OCI-M1 (cell line): Measurements from ENCODE around the gene WNT2.
"Not testable (repeated sequence)": the region's sequence is repeated elsewhere in the genome, so short reads cannot be mapped to it uniquely, and the experiment has no call there.

Experiments
- DNase-seq: peaks from one replicate; lab custom pipeline; 2025; lab: John Stamatoyannopoulos, UW

The WNT2 gene

DNA sequence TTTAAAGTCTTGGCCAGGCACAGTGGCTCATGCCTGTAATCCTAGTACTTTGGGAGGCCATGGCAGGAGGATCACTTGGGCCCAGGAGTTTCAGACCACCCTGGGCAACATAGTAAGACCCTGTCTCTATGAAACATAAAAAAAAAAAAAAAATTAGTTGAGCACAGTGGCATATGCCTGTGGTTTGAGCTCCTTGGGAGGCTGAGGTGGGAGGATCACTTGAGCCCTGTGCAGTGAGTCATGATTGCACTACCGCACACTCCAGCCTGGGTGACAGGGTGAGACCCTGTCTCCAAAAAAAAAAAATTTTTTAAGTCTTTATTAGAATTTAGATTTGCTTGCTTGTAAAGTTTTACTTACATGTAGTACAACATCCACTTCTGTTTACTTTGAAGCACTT lies 14.0 kb downstream of the WNT2 start:
- no peak for DNase-seq

- no peak for DNase-seq
These were observed 20.5 kb downstream of the WNT2 start for GRCh38 chr7:117302396-117302795.

DNA sequence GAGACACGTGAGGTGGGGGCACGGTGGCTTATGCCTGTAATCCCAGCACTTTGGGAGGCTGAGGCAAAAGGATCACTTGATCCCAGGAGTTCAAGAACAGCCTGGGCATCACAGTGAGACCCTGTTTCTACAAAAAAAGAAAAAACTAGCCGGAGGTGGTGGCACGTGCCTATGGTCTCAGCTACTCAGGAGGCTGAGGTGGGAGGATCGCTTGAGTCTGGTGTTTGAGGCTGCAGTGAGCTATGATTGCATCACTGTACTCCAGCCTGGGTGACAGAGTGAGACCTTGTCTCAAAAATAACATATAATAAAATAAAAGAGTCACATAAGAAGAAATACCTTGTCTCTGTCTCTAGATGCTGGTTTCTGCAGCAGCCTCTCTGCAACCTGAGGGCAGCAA lies 22.4 kb downstream of the WNT2 start:
- DNase-seq, result not testable (repeated sequence)

- no peak for DNase-seq
These were observed 25.3 kb downstream of the WNT2 start for GRCh38 chr7:117297606-117298005.

DNA sequence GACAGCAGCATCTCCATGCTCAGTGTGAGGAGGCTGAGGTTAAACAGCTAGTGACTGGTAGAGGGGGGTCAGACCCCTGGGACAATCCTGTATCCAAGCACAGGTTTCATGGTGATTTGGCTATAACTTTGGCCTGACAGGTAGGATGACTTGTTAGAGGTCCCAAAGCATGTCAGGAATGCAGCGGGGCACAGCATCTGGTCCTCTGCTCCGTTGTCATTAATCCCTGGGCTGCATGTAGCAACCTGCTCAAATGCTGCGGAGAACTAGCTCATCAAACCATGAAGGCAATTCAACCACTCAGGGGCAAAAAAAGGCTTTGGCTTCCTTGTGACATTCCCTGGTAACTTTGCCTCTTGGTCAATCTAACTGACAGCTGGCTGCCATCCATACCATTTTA lies 26.8 kb downstream of the WNT2 start:
- no peak for DNase-seq

DNA sequence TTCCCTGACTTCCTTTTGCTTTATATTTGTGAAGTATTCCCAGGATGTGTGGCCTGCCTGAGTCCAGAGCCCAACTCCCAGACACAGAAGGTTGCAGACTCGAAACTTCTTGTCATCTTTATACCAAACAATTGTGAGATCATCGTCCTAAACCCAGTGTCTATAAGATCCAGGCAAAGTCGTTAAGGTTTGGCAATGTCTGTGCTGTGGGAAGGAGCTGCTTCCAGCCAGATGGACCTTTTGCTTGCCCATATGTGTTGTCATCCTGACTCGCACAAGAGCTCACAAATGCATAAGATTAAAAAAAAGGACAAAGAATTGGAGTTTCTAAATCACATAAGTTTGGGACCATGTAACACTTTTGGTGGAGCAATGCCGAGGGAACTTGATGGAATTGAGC lies 37.0 kb downstream of the WNT2 start:
- DNase-seq, result no peak

- no peak for DNase-seq
These were observed 38.2 kb downstream of the WNT2 start for GRCh38 chr7:117284692-117285091.

DNA sequence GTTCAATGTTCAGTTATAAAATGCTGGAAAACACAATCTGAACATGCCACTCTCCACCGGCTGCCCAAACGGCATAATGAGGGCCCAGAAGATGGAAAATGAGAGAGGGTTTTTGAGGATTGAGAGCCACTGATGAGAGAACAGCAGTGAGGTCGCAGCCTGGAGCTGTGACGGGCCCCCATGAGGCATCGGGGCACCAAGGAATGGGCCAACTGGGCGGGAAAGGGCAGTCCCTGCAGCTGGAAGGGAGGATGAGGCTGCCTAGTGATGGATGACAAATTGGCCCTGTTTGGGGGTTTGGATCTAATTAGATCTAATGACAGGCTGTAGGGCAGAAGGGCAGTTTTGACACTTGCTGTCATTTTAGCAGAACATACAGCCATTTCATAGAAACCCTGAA lies 39.1 kb downstream of the WNT2 start:
- no peak for DNase-seq

DNA sequence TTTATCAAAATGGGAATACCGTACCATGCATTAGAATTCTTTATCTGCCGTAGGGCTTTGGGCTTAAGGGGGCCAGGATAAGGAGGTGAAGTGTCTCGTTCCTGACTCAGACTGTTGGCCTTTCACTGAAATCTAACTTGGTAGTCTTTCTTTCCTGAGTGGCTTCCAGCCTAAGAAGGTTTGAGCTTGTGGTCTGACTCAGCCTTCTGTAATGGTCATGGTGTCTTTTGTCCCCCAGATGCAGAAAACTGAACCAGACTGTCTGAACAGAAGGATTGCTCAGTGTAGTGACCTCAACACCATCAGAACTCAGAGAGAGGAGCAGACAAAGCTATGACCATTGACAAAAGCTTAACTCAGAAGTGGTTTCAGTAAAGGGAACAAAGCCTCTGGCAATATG lies 39.5 kb downstream of the WNT2 start:
- no peak for DNase-seq

DNA sequence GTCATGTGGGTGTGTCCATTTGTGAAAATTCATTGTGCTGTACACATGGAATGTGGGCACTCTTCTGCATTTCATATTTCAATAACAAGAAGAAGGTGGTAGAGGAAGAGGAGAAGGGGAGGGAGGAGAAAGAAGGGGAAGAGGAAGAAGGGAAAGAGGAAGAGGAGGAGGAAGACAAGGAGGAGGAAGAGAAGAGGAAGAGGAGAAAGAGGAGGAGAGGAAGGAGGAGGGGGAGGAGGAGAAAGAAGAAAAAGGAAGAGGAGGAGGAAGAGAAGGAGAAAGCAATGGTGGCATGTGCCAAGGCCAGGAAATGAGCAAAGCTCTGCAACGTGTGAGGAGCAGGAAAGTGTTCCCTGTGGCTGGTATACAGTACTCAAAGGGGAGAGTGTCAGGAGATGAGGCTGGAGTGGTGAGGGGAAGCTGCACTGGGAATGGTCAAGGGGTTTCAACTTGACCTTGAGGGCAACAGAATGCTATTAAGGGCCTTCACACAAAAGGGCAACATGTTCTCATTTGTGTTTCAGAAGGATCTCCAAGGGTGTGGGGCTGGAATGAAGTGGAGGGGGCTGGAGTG lies 40.5 kb downstream of the WNT2 start:
- no peak for DNase-seq

DNA sequence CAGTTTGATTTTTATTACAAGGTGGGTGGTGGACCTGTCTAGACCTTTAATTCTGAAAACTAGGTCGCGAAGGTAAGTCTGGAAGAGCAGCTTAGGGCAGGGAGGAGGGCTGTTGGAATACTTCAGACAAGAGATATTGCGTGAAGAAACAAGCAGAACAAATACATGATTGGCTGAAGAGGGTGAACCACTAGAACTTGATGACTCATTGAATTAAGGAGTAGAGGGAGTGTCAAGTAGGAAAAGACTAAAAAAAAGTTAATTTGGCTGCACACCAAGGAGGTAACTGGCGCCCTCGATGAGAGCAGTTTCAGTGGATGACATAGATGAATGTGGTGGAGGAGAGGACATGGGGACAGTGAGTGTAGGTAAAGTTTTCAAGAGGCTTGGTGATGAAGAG lies 41.3 kb downstream of the WNT2 start:
- peak; percentile 7 for DNase-seq

GRCh38 chr7:117279931-117280557 lies 42.8 kb downstream of the WNT2 start:
- DNase-seq, result no peak

DNA sequence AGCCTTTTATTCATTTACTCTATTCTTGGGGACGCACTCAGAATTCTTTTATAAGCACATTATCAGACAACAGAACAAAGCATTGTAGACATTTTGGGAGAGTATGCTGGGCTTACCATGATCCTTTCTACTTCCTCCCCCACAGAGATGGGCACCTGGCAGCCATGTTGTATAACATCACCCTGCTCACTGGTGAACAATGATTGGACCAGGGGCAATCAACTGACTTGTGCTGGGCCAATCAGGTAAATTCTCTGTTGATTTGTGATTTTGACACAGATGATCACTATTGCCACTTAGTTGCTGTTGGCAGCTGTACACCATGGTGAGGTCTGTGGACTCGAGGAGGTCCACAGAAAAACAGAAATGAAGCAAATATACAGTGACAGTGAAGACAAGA lies 43.7 kb downstream of the WNT2 start:
- DNase-seq, result no peak

DNA sequence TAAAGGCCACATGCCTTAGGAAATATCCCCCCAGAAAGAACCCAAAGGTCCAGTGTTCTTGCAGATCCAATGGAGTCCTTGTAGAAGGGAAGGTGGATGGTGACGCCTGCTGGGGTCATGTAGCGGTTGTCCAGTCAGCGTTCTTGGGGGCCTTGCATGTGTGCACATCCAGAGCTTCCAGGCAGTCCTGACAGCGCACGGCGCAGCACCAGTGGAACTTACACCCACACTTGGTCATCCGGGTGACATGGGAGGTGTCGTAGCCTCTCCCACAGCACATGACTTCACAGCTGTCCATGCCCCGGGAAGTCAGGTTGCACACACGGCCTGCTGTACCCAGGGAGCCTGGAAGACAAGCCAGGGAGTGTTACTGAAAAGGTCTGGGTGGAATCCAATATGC lies 44.8 kb downstream of the WNT2 start:
- no peak for DNase-seq

DNA sequence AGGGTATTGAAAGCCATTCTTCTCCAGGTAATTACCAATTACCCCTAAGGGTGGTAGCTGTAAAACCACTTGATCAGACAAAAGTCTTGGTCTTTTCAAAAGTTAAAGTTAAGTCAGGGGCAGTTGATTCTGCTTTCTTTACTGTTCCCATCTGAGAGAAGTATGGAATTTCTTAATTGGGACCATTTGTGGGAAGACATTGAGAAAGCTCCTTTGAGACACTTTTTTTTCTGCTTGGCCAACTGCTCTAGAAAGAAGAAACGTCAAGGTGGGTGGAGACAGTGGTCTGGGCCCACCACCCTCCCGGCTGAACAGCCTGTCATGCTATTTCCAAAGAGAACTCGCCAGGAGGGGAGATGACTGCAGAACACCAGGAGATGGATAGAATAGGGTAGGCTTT lies 45.3 kb downstream of the WNT2 start:
- no peak for DNase-seq

DNA sequence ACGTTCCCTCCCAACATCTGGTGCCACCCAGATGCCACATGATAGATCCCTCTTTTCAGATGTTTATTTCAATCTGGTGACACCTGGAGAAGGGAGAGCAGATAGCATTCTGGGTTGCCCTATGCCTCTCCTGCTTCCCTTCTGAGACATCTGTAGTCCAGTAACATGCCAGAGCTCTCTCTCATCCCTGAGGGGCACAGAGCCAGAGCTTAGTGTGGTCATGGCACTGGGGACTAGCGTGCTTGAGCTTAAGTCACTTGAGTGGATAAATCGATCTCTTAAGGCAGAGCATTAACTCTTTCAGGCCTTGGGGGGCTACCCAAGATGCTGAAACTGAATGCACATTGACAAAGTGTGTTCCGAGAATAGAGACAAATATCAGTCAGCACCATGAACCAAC lies 47.9 kb downstream of the WNT2 start:
- no peak for DNase-seq

GRCh38 chr7:117273814-117274225 lies 49.0 kb downstream of the WNT2 start:
- DNase-seq, result no peak

DNA sequence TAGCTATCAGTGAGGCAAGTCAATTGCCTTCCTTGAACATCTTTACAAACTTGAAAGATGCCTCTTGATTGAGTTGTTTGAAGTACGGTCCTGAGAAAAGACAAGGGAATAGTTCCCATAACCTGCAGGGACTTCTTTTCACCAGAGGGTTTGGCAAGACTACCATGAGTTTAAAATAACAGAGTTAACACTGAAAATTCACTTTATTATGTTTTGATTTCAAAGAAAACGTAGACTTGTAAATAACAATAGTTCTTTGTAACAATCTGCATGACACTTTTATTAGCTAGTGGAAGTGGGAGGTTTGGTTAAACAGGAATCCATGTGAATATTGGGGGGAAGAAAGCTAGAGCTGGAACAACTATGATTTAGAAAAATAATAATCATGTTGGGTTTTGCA lies 49.5 kb downstream of the WNT2 start:
- no peak for DNase-seq

- no peak for DNase-seq
These were observed 50.7 kb downstream of the WNT2 start for GRCh38 chr7:117272017-117272759.

DNA sequence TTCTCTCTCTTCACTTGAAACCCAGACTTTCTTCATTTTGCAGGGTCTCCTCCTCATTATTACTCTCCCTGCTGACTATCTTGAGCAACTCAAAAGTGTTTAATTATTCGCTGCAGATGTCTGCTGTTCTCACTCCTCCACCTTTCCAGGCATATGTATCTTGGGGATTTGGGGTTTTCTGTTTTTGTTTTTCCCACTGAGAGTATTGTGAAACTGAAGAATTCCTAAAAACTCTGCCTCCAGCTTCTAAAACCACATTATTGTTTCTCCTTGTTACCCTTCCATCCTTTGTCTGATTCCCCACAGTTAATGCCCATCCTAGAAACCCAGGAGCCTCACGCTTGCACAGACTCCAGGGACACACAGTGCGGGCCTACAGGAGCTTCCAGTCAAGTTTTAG lies 51.3 kb downstream of the WNT2 start:
- no peak for DNase-seq

DNA sequence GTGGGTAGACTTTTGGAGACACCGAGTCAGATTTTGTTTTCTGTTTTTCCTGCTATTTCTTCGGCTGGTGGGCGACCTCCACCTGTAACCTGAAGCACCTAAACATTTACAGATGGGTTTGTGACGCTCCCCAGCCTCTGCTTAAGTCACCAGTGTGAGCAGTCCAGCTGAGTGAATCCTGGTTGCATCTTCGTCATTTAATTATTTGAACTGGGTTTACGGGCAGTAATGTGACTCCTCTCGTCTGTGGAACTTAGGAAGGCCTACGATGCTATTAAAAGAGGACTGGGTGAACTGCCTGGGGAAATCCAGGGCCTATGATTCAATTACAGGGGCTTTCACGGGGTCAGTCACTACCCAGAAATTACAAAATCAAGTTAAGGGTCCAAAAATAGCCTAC lies 52.5 kb downstream of the WNT2 start:
- no peak for DNase-seq

GRCh38 chr7:117269886-117270285 lies 53.0 kb downstream of the WNT2 start:
- DNase-seq, result no peak

DNA sequence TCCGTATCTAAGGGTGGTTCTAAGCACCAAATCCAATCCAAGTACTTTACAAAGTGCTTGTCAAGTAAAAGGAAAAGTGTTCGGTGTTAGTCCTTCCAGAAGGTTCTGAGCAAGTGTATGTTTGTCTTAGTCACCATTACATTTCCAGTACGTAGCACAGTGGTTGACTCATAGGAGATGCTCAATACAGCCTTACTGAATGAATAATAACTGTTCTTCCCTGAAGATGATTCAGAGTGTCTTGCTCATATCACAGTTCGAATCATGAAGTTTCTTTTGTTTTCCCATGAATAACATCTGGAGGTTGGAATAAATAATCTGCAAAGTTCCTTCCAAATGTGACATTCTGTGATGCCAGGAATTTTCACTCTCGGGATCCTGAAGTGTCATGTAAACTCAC lies 53.4 kb downstream of the WNT2 start:
- no peak for DNase-seq

DNA sequence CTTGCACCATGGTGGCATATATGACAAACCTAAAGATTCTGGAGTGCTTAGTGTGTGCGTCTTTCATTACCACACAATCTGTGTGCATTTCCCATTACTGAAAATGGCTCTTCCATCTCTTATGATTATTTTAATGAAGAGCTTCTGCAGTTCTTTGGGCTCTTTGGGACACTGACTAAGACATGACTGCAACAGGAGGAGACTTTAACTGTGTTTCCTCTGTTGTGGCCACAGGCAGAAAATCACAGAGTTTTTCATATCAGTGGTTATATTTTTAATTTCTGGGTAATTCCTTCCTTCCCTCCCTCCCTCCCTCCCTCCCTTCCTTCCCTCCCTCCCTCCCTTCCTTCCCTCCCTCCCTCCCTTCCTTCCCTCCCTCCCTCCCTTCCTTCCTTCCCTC lies 58.1 kb downstream of the WNT2 start:
- no peak for DNase-seq
